GM10248 (cell line): ENCODE measurements around the gene CAMTA1.
A peak's percentile ranks its signal among the peaks of the same experiment; 100 is the strongest.

Experiments
- CTCF ChIA-PET: fragments of 300-600 bp; sonication (Branson Sonifier 250); formaldehyde crosslinking; extraction: SDS; loops from one replicate; lab custom pipeline; 2021; ENCODE audit warnings: antibody characterized with exemption; lab: Yijun Ruan, JAX
- POLR2A ChIA-PET: fragments of 350-650 bp; sonication (Branson Sonifier 250); formaldehyde crosslinking; extraction: SDS; loops from one replicate; lab custom pipeline; 2020; ENCODE audit warnings: antibody characterized with exemption; lab: Yijun Ruan, JAX
- DNase-seq: peaks from one replicate; pipeline ENCODE4 v3.0.0; 2012; ENCODE audit errors: extremely low spot score
- TF ChIP-seq, protein P1 (sequence below): IDR thresholded peaks from 2 replicates; pipeline ENCODE4 v1.5.1; 2012; ENCODE audit warnings: mild to moderate bottlenecking, low read depth; ENCODE audit errors: extremely low read depth, missing control alignments, control extremely low read depth

The CAMTA1 gene

DNA sequence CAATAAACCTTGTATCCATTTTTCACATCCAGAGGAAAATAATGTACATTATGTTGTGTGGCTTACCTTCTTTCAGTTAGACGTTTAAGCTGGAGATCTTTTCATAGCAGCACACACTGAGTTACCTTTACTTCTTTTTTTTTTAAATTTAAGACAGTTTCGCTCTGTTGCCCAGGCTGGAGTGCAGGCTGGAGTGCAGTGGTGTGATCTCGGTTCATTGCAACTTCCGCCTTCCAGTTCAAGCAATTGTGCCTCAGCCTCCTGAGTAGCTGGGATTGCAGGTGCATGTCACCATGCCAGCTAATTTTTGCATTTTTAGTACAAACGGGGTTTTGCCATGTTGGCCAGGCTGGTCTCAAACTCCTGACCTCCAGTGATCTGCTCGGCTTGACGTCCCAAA, 7.4 kb upstream of the CAMTA1 start:
- DNase-seq = no peak
- TF ChIP-seq, protein P1, sequence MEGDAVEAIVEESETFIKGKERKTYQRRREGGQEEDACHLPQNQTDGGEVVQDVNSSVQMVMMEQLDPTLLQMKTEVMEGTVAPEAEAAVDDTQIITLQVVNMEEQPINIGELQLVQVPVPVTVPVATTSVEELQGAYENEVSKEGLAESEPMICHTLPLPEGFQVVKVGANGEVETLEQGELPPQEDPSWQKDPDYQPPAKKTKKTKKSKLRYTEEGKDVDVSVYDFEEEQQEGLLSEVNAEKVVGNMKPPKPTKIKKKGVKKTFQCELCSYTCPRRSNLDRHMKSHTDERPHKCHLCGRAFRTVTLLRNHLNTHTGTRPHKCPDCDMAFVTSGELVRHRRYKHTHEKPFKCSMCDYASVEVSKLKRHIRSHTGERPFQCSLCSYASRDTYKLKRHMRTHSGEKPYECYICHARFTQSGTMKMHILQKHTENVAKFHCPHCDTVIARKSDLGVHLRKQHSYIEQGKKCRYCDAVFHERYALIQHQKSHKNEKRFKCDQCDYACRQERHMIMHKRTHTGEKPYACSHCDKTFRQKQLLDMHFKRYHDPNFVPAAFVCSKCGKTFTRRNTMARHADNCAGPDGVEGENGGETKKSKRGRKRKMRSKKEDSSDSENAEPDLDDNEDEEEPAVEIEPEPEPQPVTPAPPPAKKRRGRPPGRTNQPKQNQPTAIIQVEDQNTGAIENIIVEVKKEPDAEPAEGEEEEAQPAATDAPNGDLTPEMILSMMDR = no peak
- ChIA-PET POLR2A (no interaction called here), CTCF (interaction anchor here (1.4 kb wide), 1 partner anchor 59 kb away, joined by 5 read pairs; no protein-coding TSS in a partner anchor)

DNA sequence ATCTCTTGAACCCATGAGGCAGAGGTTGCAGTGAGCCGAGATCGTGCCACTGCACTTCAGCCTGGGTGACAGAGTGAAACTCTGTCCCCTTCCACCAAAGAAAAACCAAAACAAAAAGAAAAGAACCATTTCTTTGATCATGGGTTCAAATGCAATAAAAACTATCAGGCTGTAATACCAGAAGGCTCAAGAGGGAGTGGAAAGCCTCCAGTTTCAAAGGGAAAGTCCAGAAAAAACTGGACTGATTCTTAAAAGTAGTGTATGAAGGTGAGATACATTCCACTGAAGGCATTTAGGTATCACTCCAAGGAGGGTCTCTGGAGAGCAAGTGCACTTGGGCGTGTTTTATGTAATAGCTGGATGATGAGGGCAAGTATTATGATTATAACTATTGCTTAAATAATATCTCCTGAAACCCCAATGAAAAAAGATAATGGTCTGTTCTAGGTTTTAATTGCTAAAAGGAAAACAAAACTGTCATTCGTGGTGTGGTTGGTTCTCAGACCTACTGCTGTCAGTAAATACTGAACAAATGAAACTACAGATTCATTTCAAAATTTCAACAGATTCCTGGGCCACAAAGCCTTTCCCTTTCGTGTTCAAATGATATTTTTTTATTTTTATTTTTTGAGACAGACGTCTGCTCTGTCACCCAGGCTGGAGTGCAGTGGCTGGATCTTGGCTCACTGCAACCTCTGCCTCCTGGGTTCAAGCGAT, 6.0 kb upstream of the CAMTA1 start:
- TF ChIP-seq, protein P1 = no peak
- peak; percentile 47 for DNase-seq
- ChIA-PET CTCF (interaction anchor here (1.1 kb wide), 2 partner anchors 53 to 60 kb away, joined by 3 read pairs; no protein-coding TSS in a partner anchor), POLR2A (no interaction called here)

DNA sequence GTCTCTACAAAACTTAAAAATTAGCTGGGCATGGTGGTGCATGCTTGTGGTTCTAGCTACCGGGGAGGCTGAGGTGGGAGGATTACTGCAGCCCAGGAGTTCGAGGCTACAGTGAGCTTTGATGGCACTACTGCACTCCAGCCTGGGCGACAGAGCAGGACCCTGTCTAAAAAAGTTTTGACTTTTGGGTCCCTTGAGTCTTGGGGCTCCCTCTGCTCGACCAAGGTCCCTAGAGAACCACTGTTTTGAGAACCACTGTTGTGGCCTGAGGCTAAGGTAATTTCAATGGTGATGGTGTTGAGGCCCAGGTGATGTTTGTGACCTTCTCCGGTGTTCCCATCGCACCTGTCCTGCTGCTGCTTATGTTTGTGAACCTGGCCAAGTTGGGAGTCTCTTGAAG, 3.1 kb upstream of the CAMTA1 start:
- CTCF ChIA-PET = interaction anchor here (1.1 kb wide), 1 partner anchor 9 kb away, joined by 4 read pairs; no protein-coding TSS in a partner anchor
- TF ChIP-seq, protein P1 = no peak
- no peak for DNase-seq
- POLR2A ChIA-PET = no interaction called here

DNA sequence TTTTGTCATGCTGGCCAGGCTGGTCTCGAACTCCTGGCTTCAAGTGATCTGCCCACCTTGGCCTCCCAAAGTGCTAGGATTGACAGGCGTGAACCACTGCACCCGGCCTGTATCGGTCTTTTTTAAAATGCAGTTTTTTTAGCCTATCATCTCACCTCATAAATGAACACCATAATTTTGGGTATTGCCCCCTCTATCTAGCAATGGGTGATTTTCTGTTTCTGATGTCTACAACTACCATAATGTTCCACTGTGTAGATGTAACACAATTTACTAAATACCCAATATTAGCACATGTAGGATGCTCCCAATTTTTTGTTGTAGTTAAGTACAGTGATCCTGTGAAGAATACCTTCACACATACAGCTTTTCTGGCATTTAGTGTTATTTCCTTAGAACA, 2.0 kb upstream of the CAMTA1 start:
- TF ChIP-seq, protein P1 = no peak
- ChIA-PET CTCF (interaction anchor here (1.0 kb wide), 1 partner anchor 64 kb away, joined by 3 read pairs; no protein-coding TSS in a partner anchor), POLR2A (no interaction called here)
- no peak for DNase-seq

DNA sequence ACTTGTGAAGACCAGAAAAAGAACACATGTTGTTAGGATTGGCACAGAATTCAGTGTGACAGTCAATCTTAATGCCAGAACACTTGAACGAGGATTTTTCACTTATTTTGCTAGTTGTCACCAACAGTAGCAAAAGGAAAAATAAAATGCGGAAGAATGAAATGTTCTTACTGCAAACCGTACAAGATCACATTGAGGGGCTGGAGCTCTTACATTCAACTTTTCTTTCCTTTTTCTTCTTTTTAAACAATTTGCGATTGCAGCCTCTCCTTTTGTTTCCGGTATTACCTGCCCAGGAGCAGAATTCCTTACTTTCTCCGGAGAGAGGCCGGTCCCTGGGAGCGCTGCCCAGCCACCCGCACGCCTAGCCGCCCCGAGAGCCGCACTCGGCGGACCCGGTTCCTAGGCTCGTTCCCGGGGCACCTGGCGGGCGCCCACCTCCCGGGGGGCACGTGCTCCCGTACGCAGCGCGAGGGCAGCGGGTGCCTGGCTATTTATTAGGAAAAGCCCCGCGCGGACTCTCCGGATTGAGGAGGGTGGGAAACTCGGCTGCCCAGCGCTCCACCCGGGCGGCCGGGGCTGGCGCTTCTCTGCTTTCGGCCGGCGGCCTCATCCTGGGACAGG, 1.2 kb upstream of the CAMTA1 start:
- TF ChIP-seq, protein P1 = no peak
- no peak for DNase-seq
- CTCF ChIA-PET = interaction anchor here (0.8 to 1.0 kb wide), 3 partner anchors 16 to 65 kb away, joined by 3 read pairs; no protein-coding TSS in a partner anchor
- POLR2A ChIA-PET = interaction anchor here (0.6 to 0.7 kb wide), 2 partner anchors 14 to 35 kb away, joined by 4 to 5 read pairs; no protein-coding TSS in a partner anchor

DNA sequence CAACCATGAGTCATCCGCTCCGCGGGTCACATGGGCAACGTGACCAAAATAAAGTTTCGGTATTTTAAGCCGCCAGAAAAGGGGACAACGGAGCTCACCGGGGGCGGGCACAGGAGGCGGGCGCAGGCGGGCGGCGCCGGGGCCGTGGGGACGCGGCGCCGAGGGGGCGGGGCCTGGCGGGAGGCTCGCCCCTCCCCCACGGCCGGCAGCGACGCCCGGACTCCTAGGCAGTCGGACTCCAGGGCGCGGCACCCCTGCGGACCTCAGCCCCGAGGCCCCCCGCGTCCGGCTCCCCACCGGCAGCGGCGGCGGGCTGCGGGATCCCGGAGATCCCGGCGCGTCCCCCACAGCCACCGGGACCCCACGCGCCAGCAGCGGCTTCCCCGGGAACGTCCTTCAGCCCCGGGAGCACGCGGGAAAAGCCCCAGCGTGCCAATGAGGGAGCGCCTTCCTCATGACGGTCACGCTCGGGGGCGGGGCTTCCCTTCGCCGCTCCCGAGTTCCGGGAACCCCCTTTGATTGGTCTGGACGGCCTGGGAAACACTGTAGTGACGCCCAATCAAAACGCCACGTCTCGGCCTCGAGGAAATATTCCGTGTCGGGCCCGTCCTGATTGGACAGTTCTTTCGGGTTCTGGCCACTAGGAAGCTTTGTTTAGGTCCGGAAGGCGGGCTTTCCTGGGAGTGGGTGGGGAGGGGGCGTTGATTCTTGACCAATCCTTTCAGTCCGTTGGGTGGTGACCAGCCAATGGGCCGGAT, 515 bp upstream of the CAMTA1 start:
- peak; percentile 99 for DNase-seq
- ChIA-PET CTCF (interaction anchor here (0.8 to 1.5 kb wide), 6 partner anchors 11 to 103 kb away, joined by 3 to 4 read pairs (median 4); partner anchors contain the start of gene DNAJC11), POLR2A (interaction anchor here (0.5 to 1.0 kb wide), 5 partner anchors 14 to 803 kb away, joined by 3 to 5 read pairs (median 3); no protein-coding TSS in a partner anchor)
- TF ChIP-seq, protein P1 = no peak
